H1 (cell line): ENCODE measurements around the gene MYH13. TPM values are rescaled to one million over a fixed set of nuclear protein-coding genes. Genes with fewer than 3 reads are reported as not detected.

ENCODE experiments used
- CTCF ChIA-PET: fragments of 300-600 bp; sonication (Branson Sonifier 250); formaldehyde crosslinking; loops from one replicate; lab custom pipeline; 2021; ENCODE audit not compliant: partially characterized antibody; lab: Charles Lee
- POLR2A ChIA-PET: fragments of 300-600 bp; sonication (Branson Sonifier 250); formaldehyde crosslinking; loops from one replicate; lab custom pipeline; 2021; ENCODE audit warnings: inconsistent platforms; ENCODE audit not compliant: partially characterized antibody; lab: Charles Lee
- DNase-seq, 2 experiments: peaks; one replicate each; pipeline versions ENCODE4 v3.0.0 to v3.0.0-alpha.2; 2010 to 2022; ENCODE audit warnings: low spot score in 2 of 2, low read depth in 1 of 2, mixed read lengths in 1 of 2
- FAIRE-seq: peaks from 2 replicates; lab custom pipeline; 2011; peaks lifted over from hg19 to GRCh38; lab: Jason Lieb, UNC
- H2AFZ ChIP-seq: 2 replicates; pipeline ENCODE4 v1.8.1; 2012; ENCODE audit warnings: low read length, inconsistent platforms
- H2AK5ac ChIP-seq: 2 replicates; pipeline ENCODE4 v1.6.1; 2013; ENCODE audit warnings: low read depth, low read length
- H2BK120ac ChIP-seq: replicated peaks from 2 replicates; pipeline ENCODE3; 2013; ENCODE audit warnings: low read depth, low read length, inconsistent platforms
- H2BK12ac ChIP-seq: 2 replicates; pipeline ENCODE4 v1.6.1; 2013; ENCODE audit warnings: low read depth, low read length
- H2BK15ac ChIP-seq: 2 replicates; pipeline ENCODE4 v1.6.1; 2013; ENCODE audit warnings: low read length
- H2BK20ac ChIP-seq: 2 replicates; pipeline ENCODE4 v1.6.1; 2013; ENCODE audit warnings: low read length
- H2BK5ac ChIP-seq: 2 replicates; pipeline ENCODE4 v1.6.1; 2013; ENCODE audit warnings: low read depth, low read length
- H3K14ac ChIP-seq: 2 replicates; pipeline ENCODE4 v1.6.1; 2013; ENCODE audit warnings: inconsistent platforms; ENCODE audit not compliant: insufficient read length
- H3K18ac ChIP-seq: 2 replicates; pipeline ENCODE4 v1.6.1; 2013; ENCODE audit warnings: low read length; ENCODE audit errors: extremely low read depth
- H3K23ac ChIP-seq: 2 replicates; pipeline ENCODE4 v1.6.1; 2013; ENCODE audit warnings: inconsistent platforms; ENCODE audit not compliant: insufficient read length
- H3K23me2 ChIP-seq: 2 replicates; pipeline ENCODE4 v1.6.1; 2013; ENCODE audit warnings: low read depth, low read length
- H3K27ac ChIP-seq: 2 replicates; pipeline ENCODE4 v1.6.1; 2011; ENCODE audit warnings: low read depth, low read length, inconsistent platforms
- H3K27me3 ChIP-seq, 4 experiments: replicated peaks in 1 of 4; 1 replicate in 1 of 4; 2 replicates in 3 of 4; pipeline versions ENCODE4 v1.6.1 to v1.8.1; 2011 to 2013; ENCODE audit warnings: low read length in 3 of 4, mild to moderate bottlenecking in 3 of 4, inconsistent platforms in 2 of 4, mixed read lengths in 2 of 4, moderate library complexity in 1 of 4; ENCODE audit not compliant: control insufficient read depth in 3 of 4, insufficient read depth in 3 of 4; ENCODE audit errors: extremely low read depth in 1 of 4
- H3K36me3 ChIP-seq, 4 experiments: 2 replicates each; pipeline versions ENCODE4 v1.6.1 to v1.8.1; 2011 to 2013; ENCODE audit warnings: mild to moderate bottlenecking in 4 of 4, low read length in 3 of 4, moderate library complexity in 2 of 4, control low read depth in 1 of 4, inconsistent platforms in 1 of 4; ENCODE audit not compliant: insufficient read depth in 4 of 4, control insufficient read depth in 2 of 4
- H3K4ac ChIP-seq: replicated peaks from 2 replicates; pipeline ENCODE3; 2013; ENCODE audit warnings: low read length, low read depth, mixed read lengths, inconsistent platforms; ENCODE audit not compliant: insufficient read length
- H3K4me1 ChIP-seq, 4 experiments: replicated peaks in 1 of 4; 1 replicate in 1 of 4; 2 replicates in 3 of 4; pipeline versions ENCODE4 v1.6.1 to v1.8.1; 2011 to 2013; ENCODE audit warnings: low read length in 3 of 4, inconsistent platforms in 2 of 4, mixed read lengths in 1 of 4; ENCODE audit not compliant: insufficient read depth in 4 of 4, control insufficient read depth in 3 of 4
- H3K4me2 ChIP-seq, 2 experiments: 2 replicates each; pipeline versions ENCODE4 v1.6.1 to v1.8.1; 2011 to 2013; ENCODE audit warnings: low read depth in 2 of 2, low read length in 2 of 2, control low read depth in 1 of 2, inconsistent platforms in 1 of 2, mild to moderate bottlenecking in 1 of 2; ENCODE audit not compliant: insufficient read depth in 1 of 2
- H3K4me3 ChIP-seq, 4 experiments: fragments of 200-600, 300-600 bp in 1 of 4; sonication (generic), shearing (Covaris generic), sonication (Bioruptor Twin) in 1 of 4; 2 replicates each; pipeline versions ENCODE4 v1.5.1 to v1.8.1; 2011 to 2016; ENCODE audit warnings: low read length in 4 of 4, low read depth in 3 of 4, control low read depth in 2 of 4, inconsistent platforms in 2 of 4, mild to moderate bottlenecking in 2 of 4, mixed read lengths in 1 of 4, moderate library complexity in 1 of 4; ENCODE audit not compliant: insufficient read depth in 2 of 4; ENCODE audit errors: extremely low read depth in 1 of 4
- H3K56ac ChIP-seq: replicated peaks from 2 replicates; pipeline ENCODE3; 2013; ENCODE audit warnings: low read depth, mild to moderate bottlenecking, mixed read lengths, low read length, inconsistent platforms; ENCODE audit not compliant: insufficient read length
- H3K79me1 ChIP-seq: 2 replicates; pipeline ENCODE4 v1.6.1; 2013; ENCODE audit warnings: low read depth, low read length, control low read depth
- H3K79me2 ChIP-seq, 2 experiments: 2 replicates each; pipeline versions ENCODE4 v1.6.1 to v1.8.1; 2012 to 2013; ENCODE audit warnings: low read length in 2 of 2, mild to moderate bottlenecking in 2 of 2, inconsistent platforms in 1 of 2; ENCODE audit not compliant: insufficient read depth in 2 of 2, control insufficient read depth in 1 of 2
- H3K9ac ChIP-seq, 4 experiments: replicated peaks in 1 of 4; 1 replicate in 1 of 4; 2 replicates in 3 of 4; pipeline versions ENCODE4 v1.6.1 to v1.8.1; 2011 to 2013; ENCODE audit warnings: low read depth in 3 of 4, low read length in 3 of 4, control low read depth in 2 of 4, mild to moderate bottlenecking in 2 of 4, moderate library complexity in 2 of 4, inconsistent platforms in 1 of 4; ENCODE audit errors: extremely low read depth in 1 of 4
- H3K9me3 ChIP-seq, 2 experiments: 2 replicates each; pipeline versions ENCODE4 v1.6.1 to v1.8.1; 2012 to 2013; ENCODE audit warnings: mild to moderate bottlenecking in 2 of 2, moderate library complexity in 2 of 2, control low read depth in 1 of 2, inconsistent platforms in 1 of 2, low read depth in 1 of 2, low read length in 1 of 2, mixed read lengths in 1 of 2; ENCODE audit not compliant: insufficient read depth in 2 of 2
- H4K20me1 ChIP-seq, 2 experiments: replicated peaks in 1 of 2; 2 replicates each; pipeline versions ENCODE3 to v1.8.1; 2011 to 2013; ENCODE audit warnings: inconsistent platforms in 2 of 2, low read length in 2 of 2, mild to moderate bottlenecking in 1 of 2; ENCODE audit not compliant: insufficient read depth in 2 of 2, control insufficient read depth in 1 of 2
- H4K5ac ChIP-seq: 2 replicates; pipeline ENCODE4 v1.6.1; 2013; ENCODE audit warnings: low read length, low read depth, mixed read lengths, inconsistent platforms; ENCODE audit not compliant: insufficient read length
- H4K8ac ChIP-seq: 2 replicates; pipeline ENCODE4 v1.8.0; 2013; ENCODE audit warnings: mild to moderate bottlenecking, moderate library complexity, low read length, inconsistent platforms; ENCODE audit not compliant: insufficient read depth; ENCODE audit errors: extremely low read depth
- H4K91ac ChIP-seq: replicated peaks from 2 replicates; pipeline ENCODE3; 2013; ENCODE audit warnings: low read length, mixed read lengths, inconsistent platforms; ENCODE audit not compliant: insufficient read length
- ASH2L ChIP-seq: fragments of 200-600, 300-600 bp; sonication (generic); IDR thresholded peaks from one replicate; pipeline ENCODE4 v1.7.1; 2017; ENCODE audit warnings: low read length
- CREB1 ChIP-seq: IDR thresholded peaks from 2 replicates; pipeline ENCODE4 v1.6.1; 2012; ENCODE audit warnings: inconsistent platforms
- GABPA ChIP-seq: IDR thresholded peaks from 2 replicates; pipeline ENCODE4 v1.6.1; 2011; ENCODE audit warnings: mild to moderate bottlenecking, low read length, moderate library complexity, borderline replicate concordance; ENCODE audit not compliant: insufficient read depth
- JUND ChIP-seq: IDR thresholded peaks from 2 replicates; pipeline ENCODE4 v1.6.1; 2011; ENCODE audit warnings: mild to moderate bottlenecking, improper control_type of control experiment, low read length
- POU5F1 ChIP-seq: IDR thresholded peaks from 2 replicates; pipeline ENCODE4 v1.6.1; 2011; ENCODE audit warnings: low read depth, mild to moderate bottlenecking, low read length, moderate library complexity
- SIRT6 ChIP-seq: IDR thresholded peaks from one replicate; pipeline ENCODE4 v1.7.1; 2012; ENCODE audit warnings: low read length, inconsistent platforms
- SP1 ChIP-seq: IDR thresholded peaks from 2 replicates; pipeline ENCODE4 v1.6.1; 2011; ENCODE audit warnings: low read depth, low read length
- TAF1 ChIP-seq: IDR thresholded peaks from 2 replicates; pipeline ENCODE4 v1.6.1; 2011; ENCODE audit warnings: mild to moderate bottlenecking, low read depth, low read length
- TBP ChIP-seq: IDR thresholded peaks from 2 replicates; pipeline ENCODE4 v1.6.1; 2011; ENCODE audit warnings: low read depth, low read length, improper control_type of control experiment
- WGBS, 2 experiments: shearing (Covaris generic) in 1 of 2; methylation state at CpG; one replicate each; pipeline versions ENCODE4 v1.1.6 to v1.1.7; 2013 to 2015; ENCODE audit warnings: low lambda C conversion rate in 2 of 2, mixed read lengths in 2 of 2, inconsistent platforms in 1 of 2, low coverage in 1 of 2, missing lambda C conversion rate in 1 of 2; ENCODE audit not compliant: insufficient replicate concordance in 2 of 2, insufficient coverage in 1 of 2, insufficient read length in 1 of 2; ENCODE audit errors: extremely low coverage in 1 of 2, missing lambda C conversion rate in 1 of 2; 5-methylcytosine and 5-hydroxymethylcytosine counted together
- polyA plus RNA-seq, 7 experiments: library from polyadenylated mRNA; depleted of rRNA in 3 of 7; stranded (reverse) in 5 of 7; unstranded in 2 of 7; fragments of >200 nt in 5 of 7; fragments of 200-250 nt in 2 of 7; gene quantifications; 1 replicate in 5 of 7; 2 replicates in 1 of 7; 4 replicates in 1 of 7; pipeline versions ENCODE4 v1.2.1 to v1.2.3, GENCODE V29; 2011 to 2013; ENCODE audit warnings: missing spikeins in 2 of 7, mixed read lengths in 2 of 7
- total RNA-seq: library from RNA; stranded (reverse); fragmentation: NEBNext Ultra II Directional; extraction: Animal tissue kit (Norgen Biotek cat#: 25700); gene quantifications from 2 replicates; pipeline ENCODE4 v1.2.1, GENCODE V29; 2021

Gene MYH13
- total and polyA plus RNA-seq, 2 of the 8 experiments (the other 6 are each of a cell fraction or from before 2014, with no cell fraction given), result not detected

GRCh38 chr17:10325031-10325695 lies 47.6 kb downstream of the MYH13 start:
- H2BK20ac ChIP-seq, result no peak overlapping the region
- H3K18ac ChIP-seq, result no peak overlapping the region
- no peak overlapping the region for H2BK120ac ChIP-seq
- H3K56ac ChIP-seq, result no peak overlapping the region
- H4K20me1 ChIP-seq, result no peaks in the 10 kb centered on the region
- H3K4me3 ChIP-seq, result no peak overlapping the region
- no peak overlapping the region for H4K8ac ChIP-seq
- no peak overlapping the region for H2BK5ac ChIP-seq
- H3K4ac ChIP-seq, result no peak overlapping the region
- no peak overlapping the region for H2AK5ac ChIP-seq
- no peaks in the 10 kb centered on the region for H3K9me3 ChIP-seq
- no peak for FAIRE-seq
- no peak overlapping the region for H2AFZ ChIP-seq
- no peak overlapping the region for H4K5ac ChIP-seq
- H3K14ac ChIP-seq, result no peak overlapping the region
- H3K79me1 ChIP-seq, result no peaks in the 10 kb centered on the region
- ChIA-PET POLR2A (no interaction called here), CTCF (interaction anchor here (0.6 to 15.5 kb wide), 14 partner anchors 8 to 304 kb away, joined by 3 to 343 read pairs (median 4); no protein-coding TSS in a partner anchor)
- no peak overlapping the region for H2BK12ac ChIP-seq
- no peaks in the 10 kb centered on the region for H3K27me3 ChIP-seq
- H3K36me3 ChIP-seq, result no peaks in the 10 kb centered on the region
- H3K9ac ChIP-seq, result no peak overlapping the region
- no peaks in the 10 kb centered on the region for H3K79me2 ChIP-seq
- no peak overlapping the region for H3K23ac ChIP-seq
- 81% methylated on average over 4 of the region's 4 CpGs; no CpG with 5 or more reads in 1 of the 2 experiments for WGBS, 2 experiments
- no peaks in the 10 kb centered on the region for H3K23me2 ChIP-seq
- no peak overlapping the region for H3K4me2 ChIP-seq
- no peak overlapping the region for H2BK15ac ChIP-seq
- H3K4me1 ChIP-seq, result no peaks in the 10 kb centered on the region
- H3K27ac ChIP-seq, result no peak overlapping the region
- TF ChIP-seq GABPA (no peak), TAF1 (no peak), SIRT6 (no peak), POU5F1 (no peak), TBP (no peak), ASH2L (no peak), CREB1 (no peak), JUND (no peak), SP1 (no peak)
- DNase-seq, result no peak
- no peak overlapping the region for H4K91ac ChIP-seq
